Body of pancreas (tissue), 4 donors: Measurements from ENCODE around the gene ADGRA3. TPM values are rescaled to one million over a fixed set of nuclear protein-coding genes. Genes with fewer than 3 reads are reported as not detected.
A peak's percentile ranks its signal among the peaks of the same experiment; 100 is the strongest.

ENCODE experiments used
- ATAC-seq: fragments of 150-250 bp; one replicate; pipeline ENCODE4 v1.9.1; 2016
- DNase-seq, 4 donors: peaks; one replicate each; pipeline ENCODE4 v3.0.0-alpha.2; 2019
- H3K27ac ChIP-seq, 4 donors: fragments of 200-600 bp; sonication (generic); 1 replicate in 3 of 4; 2 replicates in 1 of 4; pipeline versions ENCODE4 v1.5.1 to v1.6.1; 2016 to 2019; ENCODE audit warnings: mild to moderate bottlenecking in 1 of 4, mixed read lengths in 1 of 4, moderate library complexity in 1 of 4
- H3K27me3 ChIP-seq, 2 donors: fragments of 200-600 bp; sonication (generic); one replicate each; pipeline ENCODE4 v1.6.0; 2016; ENCODE audit warnings: mild to moderate bottlenecking in 1 of 2
- H3K36me3 ChIP-seq, 2 donors: fragments of 200-600 bp; sonication (generic); replicated peaks in 1 of 2; 2 replicates each; pipeline ENCODE4 v1.5.1; 2016; ENCODE audit warnings: low read depth in 2 of 2; ENCODE audit not compliant: insufficient read depth in 1 of 2
- H3K4me1 ChIP-seq: fragments of 200-600 bp; sonication (generic); one replicate; pipeline ENCODE4 v1.6.0; 2016
- H3K4me3 ChIP-seq, 2 donors: fragments of 200-600 bp; sonication (generic); 1 replicate in 1 of 2; 2 replicates in 1 of 2; pipeline ENCODE4 v1.5.1; 2016 to 2019
- H3K9me3 ChIP-seq, 3 donors: fragments of 200-600 bp; sonication (generic); 1 replicate in 2 of 3; 2 replicates in 1 of 3; pipeline ENCODE4 v1.5.1; 2016
- POLR2A ChIP-seq, 3 donors: fragments of 450-650 bp; IDR thresholded peaks; one replicate each; pipeline ENCODE4 v1.6.1; 2016; ENCODE audit warnings: antibody characterized with exemption in 3 of 3, mild to moderate bottlenecking in 2 of 3
- WGBS, 2 donors: methylation state at CpG; one replicate each; pipeline ENCODE4 v1.1.5; 2017; 5-methylcytosine and 5-hydroxymethylcytosine counted together
- intact Hi-C: fragments of 100-400 bp; cut with DNase I; formaldehyde crosslinking; loops from one replicate; pipeline ENCODE4 v1.15.1; 2023
- total RNA-seq, 2 donors: library from RNA; depleted of rRNA; stranded (reverse); fragments of >200 nt; gene quantifications; one replicate each; pipeline ENCODE4 v1.1.0, GENCODE V29; 2016
- TF ChIP-seq, protein P1 (sequence below), 7 experiments: fragments of 450-650 bp in 4 of 7; fragments of 200-600 bp in 3 of 7; sonication (generic) in 3 of 7; IDR thresholded peaks; one replicate each; pipeline ENCODE4 v1.5.1; 2016 to 2019; ENCODE audit warnings: antibody characterized with exemption in 7 of 7

ADGRA3 gene
- total RNA-seq, 2 donors from 2014 or later = 29.3 to 45.9 TPM

DNA sequence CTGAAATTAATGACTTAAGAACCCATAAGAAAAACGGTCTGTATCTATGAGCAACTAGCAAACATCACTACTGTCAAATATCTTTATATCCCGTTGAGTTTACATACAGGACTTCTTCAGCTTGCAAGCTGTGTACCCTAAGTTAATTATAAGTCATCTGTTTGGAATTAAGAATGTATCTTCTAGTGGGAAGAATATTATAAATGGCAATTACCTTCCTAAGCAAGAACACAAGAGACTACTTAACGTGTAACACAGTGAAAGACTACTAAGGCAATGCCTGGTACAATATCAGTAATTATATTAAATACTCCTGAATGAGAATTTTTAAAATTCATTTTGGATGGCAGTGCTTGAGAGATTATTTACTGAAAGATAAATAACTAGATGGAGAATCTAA lies 58.5 kb downstream of the ADGRA3 start:
- Histone ChIP-seq H3K36me3 (no peaks in the 10 kb centered on the region), H3K4me1 (peaks cover 26% of the 10 kb centered on the region), H3K27ac (no peak overlapping the region), H3K27me3 (no peaks in the 10 kb centered on the region), H3K9me3 (no peaks in the 10 kb centered on the region), H3K4me3 (no peak overlapping the region)
- intact Hi-C loops = no loop called here
- WGBS, 2 donors = 74 to 83% methylated on average over 3 of the region's 3 CpGs
- no peak for ATAC-seq
- no peak for DNase-seq
- TF ChIP-seq, protein P1, sequence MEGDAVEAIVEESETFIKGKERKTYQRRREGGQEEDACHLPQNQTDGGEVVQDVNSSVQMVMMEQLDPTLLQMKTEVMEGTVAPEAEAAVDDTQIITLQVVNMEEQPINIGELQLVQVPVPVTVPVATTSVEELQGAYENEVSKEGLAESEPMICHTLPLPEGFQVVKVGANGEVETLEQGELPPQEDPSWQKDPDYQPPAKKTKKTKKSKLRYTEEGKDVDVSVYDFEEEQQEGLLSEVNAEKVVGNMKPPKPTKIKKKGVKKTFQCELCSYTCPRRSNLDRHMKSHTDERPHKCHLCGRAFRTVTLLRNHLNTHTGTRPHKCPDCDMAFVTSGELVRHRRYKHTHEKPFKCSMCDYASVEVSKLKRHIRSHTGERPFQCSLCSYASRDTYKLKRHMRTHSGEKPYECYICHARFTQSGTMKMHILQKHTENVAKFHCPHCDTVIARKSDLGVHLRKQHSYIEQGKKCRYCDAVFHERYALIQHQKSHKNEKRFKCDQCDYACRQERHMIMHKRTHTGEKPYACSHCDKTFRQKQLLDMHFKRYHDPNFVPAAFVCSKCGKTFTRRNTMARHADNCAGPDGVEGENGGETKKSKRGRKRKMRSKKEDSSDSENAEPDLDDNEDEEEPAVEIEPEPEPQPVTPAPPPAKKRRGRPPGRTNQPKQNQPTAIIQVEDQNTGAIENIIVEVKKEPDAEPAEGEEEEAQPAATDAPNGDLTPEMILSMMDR (IDR thresholded peaks at IDR 0.05) = no peak
- TF ChIP-seq POLR2A (IDR thresholded peaks at IDR 0.05) = no peak

DNA sequence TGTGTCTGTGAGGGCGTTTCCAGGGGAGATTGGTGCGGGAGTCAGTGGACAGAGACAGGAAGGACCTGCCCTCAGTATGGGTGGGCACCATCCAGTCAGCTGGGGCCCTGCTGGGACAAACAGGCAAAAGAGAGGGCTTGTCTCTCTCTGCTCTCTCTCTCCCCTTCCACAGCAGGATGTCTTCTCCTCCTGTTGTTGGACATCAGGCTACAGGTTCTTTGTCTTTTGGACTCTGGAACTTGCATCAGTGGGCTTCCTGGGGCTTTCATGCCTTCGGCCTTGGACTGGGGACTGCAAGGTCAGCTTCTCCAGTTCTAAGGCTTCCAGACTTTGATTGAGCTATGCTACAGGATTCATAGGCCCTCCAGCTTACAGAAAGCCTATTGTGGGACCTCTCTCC lies 59.6 kb downstream of the ADGRA3 start:
- H3K36me3 ChIP-seq = no peaks in the 10 kb centered on the region
- H3K9me3 ChIP-seq = no peaks in the 10 kb centered on the region
- H3K4me3 ChIP-seq = no peak overlapping the region
- TF ChIP-seq POLR2A (IDR thresholded peaks at IDR 0.05) = no peak
- TF ChIP-seq, protein P1 (IDR thresholded peaks at IDR 0.05) = no peak
- intact Hi-C loops = no loop called here
- H3K4me1 ChIP-seq = peaks cover 26% of the 10 kb centered on the region
- WGBS, 2 donors = 79 to 95% methylated on average over 3 of the region's 3 CpGs
- no peaks in the 10 kb centered on the region for H3K27me3 ChIP-seq
- no peak for ATAC-seq
- no peak overlapping the region for H3K27ac ChIP-seq
- DNase-seq = no peak

DNA sequence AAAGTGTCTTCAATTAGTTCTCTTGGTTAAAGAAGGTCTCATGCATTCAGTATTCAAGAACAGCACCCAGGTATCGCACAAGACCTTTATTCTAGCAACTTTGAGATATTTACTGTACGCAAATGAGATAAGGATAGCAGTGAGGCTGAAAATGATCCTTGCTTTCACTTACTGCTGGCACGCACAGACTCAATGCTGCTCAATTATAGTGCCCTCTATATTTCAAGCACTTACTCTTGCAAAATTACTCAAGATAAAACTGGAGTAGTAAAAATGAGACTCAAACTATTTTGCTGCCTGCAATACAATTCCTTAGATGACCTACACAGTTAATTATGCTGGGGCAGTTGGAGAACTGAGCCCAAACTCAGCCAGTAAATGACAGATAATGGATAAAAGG lies 60.9 kb downstream of the ADGRA3 start:
- TF ChIP-seq, protein P1 (IDR thresholded peaks at IDR 0.05) = peak in 1 of 7 experiments; percentile 6
- no peak for TF ChIP-seq POLR2A (IDR thresholded peaks at IDR 0.05)
- H3K4me3 ChIP-seq = no peak overlapping the region
- H3K36me3 ChIP-seq = no peaks in the 10 kb centered on the region
- H3K27me3 ChIP-seq = no peaks in the 10 kb centered on the region
- intact Hi-C loops = no loop called here
- H3K4me1 ChIP-seq = peaks cover 26% of the 10 kb centered on the region
- no peaks in the 10 kb centered on the region for H3K9me3 ChIP-seq
- 13 to 21% methylated on average over 3 of the region's 3 CpGs for WGBS, 2 donors
- H3K27ac ChIP-seq = peak overlapping the region in 3 of 4 donors; percentile 19 to 70 (median 54)
- DNase-seq (peak in 2 of 4 donors; percentile 35 to 37), ATAC-seq (peak; percentile 60)

DNA sequence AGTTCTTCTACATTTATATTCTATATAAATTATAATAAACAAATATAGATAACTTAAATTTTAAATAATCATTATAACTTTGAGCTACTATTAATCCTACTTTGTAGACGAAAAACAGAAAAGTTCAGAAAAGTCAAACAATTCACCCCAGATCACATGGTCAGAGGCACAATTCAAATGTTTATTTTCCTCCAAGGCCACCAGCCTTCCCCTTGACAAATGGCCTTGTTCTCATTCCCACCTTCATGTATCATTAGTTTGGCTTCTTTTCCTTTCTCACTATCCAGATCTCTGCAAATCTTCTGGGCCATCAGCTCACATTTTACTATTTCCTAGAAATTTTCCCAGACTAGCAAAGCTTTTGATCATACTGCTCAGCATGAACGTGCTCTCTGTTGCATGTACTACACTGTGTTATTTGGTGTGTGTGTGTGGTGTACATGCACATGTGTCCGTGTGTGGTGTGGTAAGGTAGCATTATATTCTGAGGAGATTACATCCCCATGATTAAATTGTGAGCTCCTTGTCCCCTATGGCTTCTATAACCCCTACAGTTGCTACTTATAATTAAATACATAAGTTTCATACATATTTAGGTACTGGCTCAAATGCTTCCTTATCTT lies 61.5 kb downstream of the ADGRA3 start:
- H3K9me3 ChIP-seq = no peaks in the 10 kb centered on the region
- H3K4me1 ChIP-seq = peaks cover 26% of the 10 kb centered on the region
- ATAC-seq = peak; percentile 53
- no peak overlapping the region for H3K4me3 ChIP-seq
- TF ChIP-seq, protein P1 (IDR thresholded peaks at IDR 0.05) = no peak
- H3K27me3 ChIP-seq = no peaks in the 10 kb centered on the region
- WGBS, 2 donors = 20 to 27% methylated on average over 3 of the region's 3 CpGs
- H3K36me3 ChIP-seq = no peaks in the 10 kb centered on the region
- intact Hi-C loops = no loop called here
- DNase-seq = no peak
- H3K27ac ChIP-seq = peak overlapping the region in 3 of 4 donors; percentile 19 to 70 (median 54)

DNA sequence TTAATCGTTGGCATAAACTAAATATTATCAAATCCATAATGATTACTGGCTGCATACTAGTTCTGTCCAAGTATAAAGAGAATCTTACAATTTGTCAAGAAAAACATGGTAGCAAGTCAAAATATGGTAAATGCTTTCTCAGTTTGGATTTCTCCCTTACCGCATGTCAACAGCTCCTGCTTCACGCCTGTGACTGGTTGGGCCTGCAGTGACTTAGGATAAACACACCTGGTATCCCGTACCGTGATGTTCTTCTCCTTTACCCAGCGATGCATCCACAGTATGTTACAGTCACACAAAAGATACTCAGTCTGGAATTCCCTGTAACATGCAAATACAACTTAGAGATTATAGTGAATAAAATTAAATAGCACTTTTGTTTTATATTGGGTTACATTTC lies 71.1 kb downstream of the ADGRA3 start:
- ATAC-seq (no peak), DNase-seq (no peak)
- Histone ChIP-seq H3K27me3 (no peaks in the 10 kb centered on the region), H3K4me1 (no peaks in the 10 kb centered on the region), H3K4me3 (no peak overlapping the region), H3K27ac (no peak overlapping the region), H3K9me3 (no peaks in the 10 kb centered on the region), H3K36me3 (no peaks in the 10 kb centered on the region)
- TF ChIP-seq, protein P1 (IDR thresholded peaks at IDR 0.05) = no peak
- no peak for TF ChIP-seq POLR2A (IDR thresholded peaks at IDR 0.05)
- intact Hi-C loops = no loop called here
- 85 to 88% methylated on average over 6 of the region's 6 CpGs for WGBS, 2 donors
